ENCODE results near the gene STAT5B.

DNA sequence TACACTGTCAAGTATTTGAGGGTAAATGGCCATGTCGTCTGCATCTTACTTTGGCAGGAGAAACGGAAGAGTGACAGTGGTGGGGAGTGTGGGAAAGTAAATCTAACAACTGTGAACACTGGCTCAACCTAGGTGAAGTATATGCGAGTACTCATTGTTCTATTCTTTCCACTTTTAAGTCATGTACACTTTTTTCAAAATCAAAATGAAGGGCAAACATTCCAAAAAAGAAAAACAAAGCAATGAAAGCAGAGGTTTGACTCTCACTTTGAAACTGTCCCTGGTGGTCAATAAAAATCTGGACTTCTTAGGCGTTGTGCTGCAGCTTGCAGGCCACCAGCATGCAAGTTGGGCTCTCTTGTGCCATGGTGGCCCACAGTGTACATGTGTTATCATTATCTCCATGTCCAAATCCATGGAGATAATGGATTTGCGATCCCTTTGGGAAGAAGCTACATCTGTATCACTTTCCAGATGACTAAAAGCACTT, 32.7 kb downstream of the STAT5B start:
- TF ChIP-seq EZH2 (IDR thresholded peaks at IDR 0.05; ENCODE audit: insufficient read depth, low read length) = no peak
- TF ChIP-seq, protein P1, sequence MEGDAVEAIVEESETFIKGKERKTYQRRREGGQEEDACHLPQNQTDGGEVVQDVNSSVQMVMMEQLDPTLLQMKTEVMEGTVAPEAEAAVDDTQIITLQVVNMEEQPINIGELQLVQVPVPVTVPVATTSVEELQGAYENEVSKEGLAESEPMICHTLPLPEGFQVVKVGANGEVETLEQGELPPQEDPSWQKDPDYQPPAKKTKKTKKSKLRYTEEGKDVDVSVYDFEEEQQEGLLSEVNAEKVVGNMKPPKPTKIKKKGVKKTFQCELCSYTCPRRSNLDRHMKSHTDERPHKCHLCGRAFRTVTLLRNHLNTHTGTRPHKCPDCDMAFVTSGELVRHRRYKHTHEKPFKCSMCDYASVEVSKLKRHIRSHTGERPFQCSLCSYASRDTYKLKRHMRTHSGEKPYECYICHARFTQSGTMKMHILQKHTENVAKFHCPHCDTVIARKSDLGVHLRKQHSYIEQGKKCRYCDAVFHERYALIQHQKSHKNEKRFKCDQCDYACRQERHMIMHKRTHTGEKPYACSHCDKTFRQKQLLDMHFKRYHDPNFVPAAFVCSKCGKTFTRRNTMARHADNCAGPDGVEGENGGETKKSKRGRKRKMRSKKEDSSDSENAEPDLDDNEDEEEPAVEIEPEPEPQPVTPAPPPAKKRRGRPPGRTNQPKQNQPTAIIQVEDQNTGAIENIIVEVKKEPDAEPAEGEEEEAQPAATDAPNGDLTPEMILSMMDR (IDR thresholded peaks at IDR 0.05; ENCODE audit: insufficient read depth, low read depth, low read length) = no peak

All from astrocyte (in vitro differentiated cells and primary cell).